Omental fat pad (tissue), 4 donors: ENCODE measurements around the gene IL16. TPM values are rescaled to one million over a fixed set of nuclear protein-coding genes. Genes with fewer than 3 reads are reported as not detected.

Source experiments
- ATAC-seq: fragments of 150-250 bp; one replicate; pipeline ENCODE4 v1.9.1; 2016; ENCODE audit warnings: mild to moderate bottlenecking, moderate library complexity; ENCODE audit not compliant: low FRiP score
- DNase-seq: peaks from one replicate; pipeline ENCODE4 v3.0.0-alpha.2; 2019; ENCODE audit warnings: low spot score
- CTCF ChIP-seq, 3 donors: fragments of 450-650 bp; IDR thresholded peaks; one replicate each; pipeline ENCODE4 v1.5.1; 2016 to 2017; ENCODE audit warnings: antibody characterized with exemption in 3 of 3, mild to moderate bottlenecking in 3 of 3, moderate library complexity in 2 of 3
- total RNA-seq, 4 donors: library from RNA; depleted of rRNA; stranded (reverse); fragments of >200 nt; gene quantifications; one replicate each; pipeline ENCODE4 v1.1.0, GENCODE V29; 2016

The IL16 gene
- total RNA-seq, 4 donors from 2014 or later, result 22.7 to 45.8 (median 34.4) TPM

- ATAC-seq (no peak), DNase-seq (no peak)
- no peak for TF ChIP-seq CTCF (IDR thresholded peaks at IDR 0.05)
These were observed 63.1 kb downstream of the IL16 start for GRCh38 chr15:81259760-81260298.

GRCh38 chr15:81261172-81261811 is 64.6 kb downstream of the IL16 start:
- ATAC-seq, result no peak
- DNase-seq, result no peak
- no peak for TF ChIP-seq CTCF (IDR thresholded peaks at IDR 0.05)

- DNase-seq (no peak), ATAC-seq (no peak)
- TF ChIP-seq CTCF (IDR thresholded peaks at IDR 0.05), result no peak
These were observed 66.8 kb downstream of the IL16 start for GRCh38 chr15:81263477-81263876.

- no peak for TF ChIP-seq CTCF (IDR thresholded peaks at IDR 0.05)
- DNase-seq, result no peak
- no peak for ATAC-seq
These were observed 67.6 kb downstream of the IL16 start for GRCh38 chr15:81264072-81264857.

- ATAC-seq, result no peak
- no peak for TF ChIP-seq CTCF (IDR thresholded peaks at IDR 0.05)
- DNase-seq, result no peak
These were observed 68.7 kb downstream of the IL16 start for GRCh38 chr15:81265256-81265943.

GRCh38 chr15:81265944-81266775 is 69.5 kb downstream of the IL16 start:
- TF ChIP-seq CTCF (IDR thresholded peaks at IDR 0.05), result peak in 2 of 3 donors; percentile 24 to 83
- DNase-seq, result peak; percentile 68
- peak; percentile 91 for ATAC-seq
